Karpas-422 (cell line): Measurements from ENCODE around the gene SAPCD1. TPM values are rescaled to one million over a fixed set of nuclear protein-coding genes. Genes with fewer than 3 reads are reported as not detected.

Experiments
- DNase-seq: peaks from one replicate; pipeline ENCODE4 v3.0.0-alpha.2; 2015
- H2AFZ ChIP-seq: fragments of 200-600 bp; sonication (generic); 2 replicates; pipeline ENCODE4 v1.6.1; 2014; ENCODE audit warnings: antibody characterized with exemption, low read length, mixed read lengths
- H3K27ac ChIP-seq: fragments of 200-600 bp; sonication (generic); 2 replicates; pipeline ENCODE4 v1.5.1; 2014; ENCODE audit warnings: mild to moderate bottlenecking, low read length, moderate library complexity
- H3K27me3 ChIP-seq: fragments of 200-600 bp; sonication (generic); 2 replicates; pipeline ENCODE4 v1.6.1; 2014; ENCODE audit warnings: low read length, mixed read lengths
- H3K36me3 ChIP-seq: fragments of 200-600 bp; sonication (generic); 2 replicates; pipeline ENCODE4 v1.6.1; 2014; ENCODE audit warnings: low read length, mixed read lengths; ENCODE audit not compliant: insufficient read depth
- H3K4me1 ChIP-seq: fragments of 200-600 bp; sonication (generic); 2 replicates; pipeline ENCODE4 v1.6.1; 2014; ENCODE audit warnings: mild to moderate bottlenecking, low read length, mixed read lengths
- H3K4me2 ChIP-seq: fragments of 200-600 bp; sonication (generic); 2 replicates; pipeline ENCODE4 v1.6.1; 2014; ENCODE audit warnings: low read length, low read depth, mild to moderate bottlenecking; ENCODE audit not compliant: poor library complexity, severe bottlenecking
- H3K4me3 ChIP-seq: fragments of 200-600 bp; sonication (generic); 2 replicates; pipeline ENCODE4 v1.5.1; 2014; ENCODE audit warnings: mild to moderate bottlenecking, antibody characterized with exemption, low read length, mixed read lengths
- H3K79me2 ChIP-seq: fragments of 200-600 bp; sonication (generic); 2 replicates; pipeline ENCODE4 v1.6.1; 2014; ENCODE audit warnings: mild to moderate bottlenecking, low read length, mixed read lengths
- H3K9ac ChIP-seq: fragments of 200-600 bp; sonication (generic); 2 replicates; pipeline ENCODE4 v1.6.0; 2014; ENCODE audit warnings: low read length
- H3K9me2 ChIP-seq: fragments of 200-600 bp; sonication (generic), shearing (Covaris generic); replicated peaks from 2 replicates; pipeline ENCODE4 v1.6.0; 2014; ENCODE audit warnings: mild to moderate bottlenecking, low read length, moderate library complexity; ENCODE audit not compliant: insufficient read depth
- H3K9me3 ChIP-seq: fragments of 300-700, 200-600 bp; sonication (generic); 2 replicates; pipeline ENCODE4 v1.6.1; 2014; ENCODE audit warnings: low read length, mixed read lengths
- H4K20me1 ChIP-seq: fragments of 200-600 bp; sonication (generic); 2 replicates; pipeline ENCODE4 v1.6.1; 2014; ENCODE audit warnings: mild to moderate bottlenecking, antibody characterized with exemption, low read length, low read depth; ENCODE audit not compliant: insufficient read depth
- total RNA-seq: library from RNA; depleted of rRNA; stranded (reverse); fragments of >200 nt; shearing (Covaris generic); gene quantifications from 2 replicates; pipeline ENCODE4 v1.2.3, GENCODE V29; 2014; ENCODE audit warnings: low replicate concordance

Gene SAPCD1
- total RNA-seq, 1 experiment from 2014 or later: 1.8 TPM

GRCh38 chr6:31780507-31781243, 18.2 kb downstream of the SAPCD1 start:
- peaks cover 18% of the 10 kb centered on the region; the same call in 1 of the 2 replicates for H3K36me3 ChIP-seq

GRCh38 chr6:31781244-31782125, 19.0 kb downstream of the SAPCD1 start:
- Histone ChIP-seq H3K9me3 (no peaks in the 10 kb centered on the region), H2AFZ (no peak overlapping the region), H3K27me3 (no peaks in the 10 kb centered on the region), H3K4me3 (no peak overlapping the region), H4K20me1 (no peaks in the 10 kb centered on the region), H3K27ac (no peak overlapping the region), H3K79me2 (no peaks in the 10 kb centered on the region), H3K9ac (no peak overlapping the region), H3K4me2 (no peak overlapping the region), H3K36me3 (peaks cover 18% of the 10 kb centered on the region; the same call in 1 of the 2 replicates), H3K4me1 (peaks cover 14% of the 10 kb centered on the region), H3K9me2 (no peaks in the 10 kb centered on the region)
- no peak for DNase-seq

More at GRCh38 chr6:31780507-31781243, 18.2 kb downstream of the SAPCD1 start:
- H3K4me2 ChIP-seq: no peak overlapping the region
- DNase-seq: no peak
- H3K9me2 ChIP-seq: no peaks in the 10 kb centered on the region
- H3K4me1 ChIP-seq: peaks cover 14% of the 10 kb centered on the region
- no peak overlapping the region for H3K4me3 ChIP-seq
- H3K9ac ChIP-seq: no peak overlapping the region
- no peak overlapping the region for H3K27ac ChIP-seq
- no peak overlapping the region for H2AFZ ChIP-seq
- no peaks in the 10 kb centered on the region for H3K27me3 ChIP-seq
- no peaks in the 10 kb centered on the region for H3K9me3 ChIP-seq
- no peaks in the 10 kb centered on the region for H4K20me1 ChIP-seq
- no peaks in the 10 kb centered on the region for H3K79me2 ChIP-seq

- Histone ChIP-seq H3K27ac (no peak overlapping the region), H2AFZ (no peak overlapping the region), H3K9me2 (no peaks in the 10 kb centered on the region), H3K4me1 (peaks cover 8% of the 10 kb centered on the region), H3K9me3 (no peaks in the 10 kb centered on the region), H3K36me3 (peaks cover 18% of the 10 kb centered on the region), H3K27me3 (no peaks in the 10 kb centered on the region), H3K4me3 (no peak overlapping the region), H3K79me2 (no peaks in the 10 kb centered on the region), H4K20me1 (no peaks in the 10 kb centered on the region), H3K4me2 (no peak overlapping the region), H3K9ac (no peak overlapping the region)
- DNase-seq: no peak
These were observed 19.8 kb downstream of the SAPCD1 start for GRCh38 chr6:31782126-31782855.

GRCh38 chr6:31784098-31784925, 21.9 kb downstream of the SAPCD1 start:
- H3K27me3 ChIP-seq: no peaks in the 10 kb centered on the region
- no peaks in the 10 kb centered on the region for H3K9me3 ChIP-seq
- DNase-seq: no peak
- no peaks in the 10 kb centered on the region for H3K9me2 ChIP-seq
- no peak overlapping the region for H3K4me3 ChIP-seq
- no peaks in the 10 kb centered on the region for H4K20me1 ChIP-seq
- no peak overlapping the region for H3K4me2 ChIP-seq
- H3K4me1 ChIP-seq: peaks cover 5% of the 10 kb centered on the region
- H3K36me3 ChIP-seq: peaks cover 23% of the 10 kb centered on the region
- H3K9ac ChIP-seq: no peak overlapping the region
- H3K79me2 ChIP-seq: 0 out of 2 replicates have a peak, but pooled peaks cover 4% of the 10 kb centered on the region
- no peak overlapping the region for H2AFZ ChIP-seq
- H3K27ac ChIP-seq: no peak overlapping the region

- Histone ChIP-seq H3K27ac (no peak overlapping the region), H3K9me2 (no peaks in the 10 kb centered on the region), H3K4me1 (peaks cover 15% of the 10 kb centered on the region), H3K79me2 (0 out of 2 replicates have a peak, but pooled peaks cover 5% of the 10 kb centered on the region), H3K4me3 (no peak overlapping the region), H2AFZ (no peak overlapping the region), H3K36me3 (peaks cover 28% of the 10 kb centered on the region), H3K9me3 (no peaks in the 10 kb centered on the region), H3K9ac (no peak overlapping the region), H3K4me2 (no peak overlapping the region), H4K20me1 (no peaks in the 10 kb centered on the region), H3K27me3 (no peaks in the 10 kb centered on the region)
- DNase-seq: no peak
These were observed 23.0 kb downstream of the SAPCD1 start for GRCh38 chr6:31785475-31785874.

GRCh38 chr6:31791324-31792089, 29.1 kb downstream of the SAPCD1 start:
- Histone ChIP-seq H3K9me2 (no peaks in the 10 kb centered on the region), H3K4me3 (no peak overlapping the region), H3K36me3 (peaks cover 14% of the 10 kb centered on the region), H3K9me3 (no peaks in the 10 kb centered on the region), H4K20me1 (no peaks in the 10 kb centered on the region), H3K4me2 (no peak overlapping the region), H3K4me1 (peaks cover 44% of the 10 kb centered on the region), H2AFZ (no peak overlapping the region), H3K9ac (no peak overlapping the region), H3K79me2 (peaks cover 38% of the 10 kb centered on the region), H3K27ac (no peak overlapping the region), H3K27me3 (no peaks in the 10 kb centered on the region)
- DNase-seq: peak; percentile 81

GRCh38 chr6:31792090-31792374, 29.6 kb downstream of the SAPCD1 start:
- no peak overlapping the region for H3K4me2 ChIP-seq
- no peak overlapping the region for H3K9ac ChIP-seq
- H3K79me2 ChIP-seq: peaks cover 38% of the 10 kb centered on the region
- no peak overlapping the region for H2AFZ ChIP-seq
- no peaks in the 10 kb centered on the region for H3K27me3 ChIP-seq
- H3K4me3 ChIP-seq: no peak overlapping the region
- H3K9me2 ChIP-seq: no peaks in the 10 kb centered on the region
- no peaks in the 10 kb centered on the region for H4K20me1 ChIP-seq
- no peaks in the 10 kb centered on the region for H3K9me3 ChIP-seq
- H3K27ac ChIP-seq: no peak overlapping the region
- peaks cover 44% of the 10 kb centered on the region for H3K4me1 ChIP-seq
- peaks cover 14% of the 10 kb centered on the region; the same call in 1 of the 2 replicates for H3K36me3 ChIP-seq
- DNase-seq: no peak
